BLaER1 (cell line): ENCODE measurements around the gene RPN1.

Experiments
- H3K27ac ChIP-seq: shearing (Covaris generic); formaldehyde crosslinking; 2 replicates; pipeline ENCODE4 v1.8.1; 2022
- H3K27me3 ChIP-seq: shearing (Covaris generic); formaldehyde crosslinking; 2 replicates; pipeline ENCODE4 v1.8.1; 2022
- H3K36me3 ChIP-seq: shearing (Covaris generic); formaldehyde crosslinking; 2 replicates; pipeline ENCODE4 v1.8.1; 2022
- H3K4me1 ChIP-seq: shearing (Covaris generic); formaldehyde crosslinking; 2 replicates; pipeline ENCODE4 v1.8.1; 2022
- H3K4me2 ChIP-seq: shearing (Covaris generic); formaldehyde crosslinking; 2 replicates; pipeline ENCODE4 v1.8.1; 2022
- H3K4me3 ChIP-seq: shearing (Covaris generic); formaldehyde crosslinking; 2 replicates; pipeline ENCODE4 v1.8.1; 2022
- H3K9ac ChIP-seq: shearing (Covaris generic); formaldehyde crosslinking; 2 replicates; pipeline ENCODE4 v1.8.1; 2022
- H3K9me3 ChIP-seq: shearing (Covaris generic); formaldehyde crosslinking; 2 replicates; pipeline ENCODE4 v1.8.1; 2022
- H4K20me1 ChIP-seq: shearing (Covaris generic); formaldehyde crosslinking; 2 replicates; pipeline ENCODE4 v1.8.1; 2022
- Cebpa-rat ChIP-seq: shearing (Covaris generic); IDR thresholded peaks from 2 replicates; pipeline ENCODE4 v1.8.1; 2022

The RPN1 gene

DNA sequence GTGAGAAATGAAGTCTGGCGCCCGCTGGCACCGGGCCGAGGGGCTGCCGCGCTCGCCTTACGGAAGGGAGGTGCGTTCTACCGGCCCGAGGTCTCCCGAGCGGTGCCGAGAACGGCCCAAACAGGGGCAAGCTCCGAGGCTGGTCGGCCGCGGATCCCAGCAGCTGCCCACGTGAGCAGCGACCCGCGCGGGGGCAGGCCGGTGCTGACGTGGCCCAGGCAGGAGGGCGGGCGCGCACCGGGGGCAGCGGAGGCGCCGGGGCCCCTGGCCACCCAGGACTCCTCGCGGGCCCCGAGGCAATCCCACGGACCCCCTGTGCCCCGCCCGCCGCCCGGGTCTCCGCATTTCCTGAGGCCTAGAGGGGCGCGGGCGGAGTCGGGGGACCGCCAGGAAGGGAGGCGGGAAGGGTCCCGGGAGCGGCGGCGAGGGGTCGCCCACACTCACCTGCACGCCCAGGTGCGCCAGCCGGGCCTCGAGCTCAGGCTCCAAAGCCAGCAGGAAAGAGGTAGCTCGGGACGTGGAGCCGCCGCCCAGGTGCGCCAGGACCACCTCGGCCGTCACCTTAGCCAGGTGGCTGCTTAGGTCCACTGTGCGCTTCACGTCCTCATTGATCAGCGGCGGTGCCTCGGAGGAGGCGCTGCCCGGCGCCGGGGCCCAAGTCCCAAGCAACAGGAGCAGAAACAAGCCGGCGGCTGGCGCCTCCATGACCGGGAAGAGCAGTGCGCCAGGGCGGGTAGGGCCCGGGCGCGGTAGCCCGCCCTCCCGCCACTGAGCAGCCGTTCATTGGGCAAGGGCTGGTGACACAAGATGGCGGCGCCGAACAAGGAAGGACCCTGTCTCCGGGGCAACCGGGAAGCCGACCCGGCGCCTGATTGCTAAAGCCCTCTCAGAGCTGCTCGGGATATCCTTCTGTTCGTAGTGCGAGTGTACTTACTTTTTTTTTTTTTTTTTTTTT lies at the start of gene RPN1:
RPN1 (minus strand) TSS at position 723 of the 955 bp plus-strand sequence; CDS start at position 705, 18 bp downstream.
- Histone ChIP-seq H3K9ac (peak within 1 kb of the TSS; percentile 97), H3K4me3 (peak within 1 kb of the TSS; percentile 98), H3K4me2 (peak within 1 kb of the TSS; percentile 87), H3K27me3 (no peaks in the 10 kb centered on the region), H3K27ac (peak within 1 kb of the TSS; percentile 95), H4K20me1 (peaks cover 49% of the 10 kb centered on the region), H3K9me3 (0 out of 2 replicates have a peak, but pooled peaks cover 7% of the 10 kb centered on the region), H3K36me3 (peaks cover 15% of the 10 kb centered on the region; the same call in 1 of the 2 replicates), H3K4me1 (peaks cover 29% of the 10 kb centered on the region)
- TF ChIP-seq Cebpa-rat: no peak

DNA sequence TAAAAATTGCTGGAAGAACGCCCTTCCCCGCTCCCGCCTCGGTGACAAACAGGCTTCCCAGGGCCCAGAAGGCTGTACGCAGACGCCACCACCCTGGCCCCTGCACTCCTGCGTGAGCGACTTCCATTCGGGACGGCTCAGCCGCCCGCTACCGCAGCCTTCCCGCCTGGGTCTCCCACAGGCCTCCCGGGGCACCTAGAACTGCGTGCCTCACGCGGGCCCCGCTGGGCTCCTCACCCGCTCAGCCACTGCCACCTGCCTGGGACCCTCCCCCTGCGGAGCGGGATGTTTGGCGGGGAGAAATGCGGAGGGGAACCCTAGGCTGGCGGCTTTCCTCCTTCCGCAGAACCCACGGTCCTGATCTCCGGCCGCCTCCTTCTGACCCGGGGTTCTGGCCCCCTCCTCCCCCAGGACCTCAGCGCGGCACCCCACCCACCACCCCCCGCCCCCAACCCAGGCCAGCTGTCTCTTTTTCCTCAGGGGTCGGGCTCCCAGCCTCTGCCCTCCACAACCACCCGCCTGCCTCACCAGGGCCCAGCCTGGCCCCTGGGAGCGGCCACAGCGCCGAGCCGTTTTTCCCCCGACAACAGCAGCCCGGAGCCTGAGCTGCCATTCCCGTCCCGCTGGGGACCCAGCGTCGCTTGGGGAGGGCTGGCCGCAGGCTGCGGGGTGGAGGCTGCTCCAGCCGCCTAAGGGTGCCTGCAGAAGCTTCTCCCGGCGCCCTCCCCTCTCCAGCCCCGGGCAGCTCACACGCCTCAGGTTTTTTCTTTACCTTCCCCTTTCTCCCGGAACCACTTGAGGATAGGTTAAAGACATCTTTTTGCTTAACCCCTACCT lies 47.8 kb upstream of the RPN1 start:
- Histone ChIP-seq H3K9ac (peak overlapping the region; percentile 78), H3K4me1 (peaks cover 37% of the 10 kb centered on the region), H3K27ac (peak overlapping the region; percentile 74), H3K36me3 (no peaks in the 10 kb centered on the region), H3K9me3 (no peaks in the 10 kb centered on the region), H3K4me2 (peak overlapping the region; percentile 93), H4K20me1 (no peaks in the 10 kb centered on the region), H3K27me3 (0 out of 2 replicates have a peak, but pooled peaks cover 5% of the 10 kb centered on the region), H3K4me3 (peak overlapping the region; percentile 69)
- no peak for TF ChIP-seq Cebpa-rat

DNA sequence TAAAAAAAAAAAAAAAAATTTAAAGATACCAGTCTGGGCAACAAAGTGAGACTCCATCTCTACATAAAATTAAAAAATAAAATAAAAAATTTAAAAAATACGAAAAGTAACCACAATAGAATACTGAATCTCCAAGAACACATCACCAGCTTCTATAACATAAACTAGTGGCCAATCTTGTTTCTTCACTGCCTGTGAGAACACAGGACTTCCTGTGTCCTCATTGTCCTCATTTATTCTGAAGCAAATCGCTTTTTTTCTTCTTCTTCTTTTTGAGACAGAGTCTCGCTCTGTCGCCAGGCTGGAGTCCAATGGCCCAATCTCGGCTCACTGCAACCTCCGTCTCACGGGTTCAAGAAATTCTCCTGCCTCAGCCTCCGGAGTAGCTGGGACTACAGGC lies 46.7 kb upstream of the RPN1 start:
- Histone ChIP-seq H3K9me3 (no peaks in the 10 kb centered on the region), H3K9ac (no peak overlapping the region), H3K4me3 (no peak overlapping the region), H3K27me3 (0 out of 2 replicates have a peak, but pooled peaks cover 5% of the 10 kb centered on the region), H4K20me1 (no peaks in the 10 kb centered on the region), H3K36me3 (no peaks in the 10 kb centered on the region), H3K4me1 (peaks cover 37% of the 10 kb centered on the region), H3K4me2 (no peak overlapping the region), H3K27ac (no peak overlapping the region)
- TF ChIP-seq Cebpa-rat: no peak

DNA sequence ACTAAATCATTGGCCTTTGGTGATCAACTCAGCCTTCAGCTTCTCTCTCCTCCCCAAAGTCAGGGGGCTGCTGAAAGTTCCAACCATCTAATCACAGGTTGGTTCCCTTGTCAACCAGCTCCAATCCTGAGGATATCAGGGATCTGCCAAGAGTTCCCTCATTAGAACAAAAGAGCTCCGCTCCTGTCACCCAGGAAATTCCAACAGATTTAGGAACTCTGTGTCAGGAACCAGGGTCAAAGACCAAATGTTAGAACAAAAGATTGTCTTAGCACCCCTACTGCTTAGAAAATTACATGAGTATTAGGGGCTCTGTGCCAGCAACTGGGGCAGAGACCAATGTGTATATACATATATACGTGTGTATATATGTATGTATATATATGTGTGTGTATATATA lies 43.1 kb upstream of the RPN1 start:
- no peaks in the 10 kb centered on the region for H3K36me3 ChIP-seq
- H3K4me2 ChIP-seq: no peak overlapping the region
- 0 out of 2 replicates have a peak, but pooled peaks cover 5% of the 10 kb centered on the region for H3K27me3 ChIP-seq
- H3K4me3 ChIP-seq: no peak overlapping the region
- no peaks in the 10 kb centered on the region for H3K9me3 ChIP-seq
- no peak for TF ChIP-seq Cebpa-rat
- no peak overlapping the region for H3K9ac ChIP-seq
- H3K27ac ChIP-seq: no peak overlapping the region
- H3K4me1 ChIP-seq: peaks cover 19% of the 10 kb centered on the region; the same call in 1 of the 2 replicates
- H4K20me1 ChIP-seq: no peaks in the 10 kb centered on the region

DNA sequence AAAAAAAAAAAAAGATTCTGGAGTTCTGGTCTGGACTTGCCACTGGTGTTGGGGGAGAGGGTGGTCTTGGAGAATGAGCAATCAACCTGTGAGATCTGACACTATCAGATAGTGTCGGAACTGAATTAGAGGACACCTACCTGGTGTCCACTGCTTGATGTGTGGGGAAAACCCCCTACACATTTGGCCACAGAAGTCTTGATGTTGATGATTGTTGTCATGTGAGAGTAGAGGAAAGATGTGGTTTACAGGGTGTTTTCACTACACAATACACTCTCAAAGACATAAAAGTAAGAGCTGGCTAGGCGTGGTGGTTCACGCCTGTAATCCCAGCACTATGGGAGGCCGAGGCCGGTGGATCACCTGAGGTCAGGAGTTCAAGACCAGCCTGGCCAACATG lies 38.4 kb upstream of the RPN1 start:
- H3K36me3 ChIP-seq: no peaks in the 10 kb centered on the region
- H3K9me3 ChIP-seq: no peaks in the 10 kb centered on the region
- peaks cover 28% of the 10 kb centered on the region for H3K4me1 ChIP-seq
- H3K27ac ChIP-seq: no peak overlapping the region
- no peaks in the 10 kb centered on the region for H3K27me3 ChIP-seq
- H3K4me2 ChIP-seq: no peak overlapping the region
- TF ChIP-seq Cebpa-rat: no peak
- no peaks in the 10 kb centered on the region for H4K20me1 ChIP-seq
- no peak overlapping the region for H3K9ac ChIP-seq
- no peak overlapping the region for H3K4me3 ChIP-seq

DNA sequence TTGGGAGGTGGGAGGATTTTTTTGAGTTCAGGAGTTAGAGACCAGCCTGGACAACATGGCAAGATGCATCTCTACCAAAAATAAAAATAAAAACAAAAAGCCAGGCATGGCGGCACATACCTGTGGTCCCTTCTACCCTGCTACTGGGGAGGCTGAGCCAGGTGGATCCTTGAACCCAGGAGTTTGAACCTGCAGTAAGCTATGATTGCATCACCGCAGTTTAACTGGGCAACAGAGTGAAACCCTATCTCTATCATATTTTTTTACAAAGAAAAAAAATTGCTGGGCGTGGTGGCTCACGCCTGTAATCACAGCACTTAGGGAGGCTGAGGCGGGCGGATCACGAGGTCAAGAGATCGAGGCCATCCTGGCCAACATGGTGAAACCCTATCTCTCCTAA lies 35.8 kb upstream of the RPN1 start:
- Histone ChIP-seq H4K20me1 (no peaks in the 10 kb centered on the region), H3K4me3 (no peak overlapping the region), H3K9me3 (no peaks in the 10 kb centered on the region), H3K4me1 (peaks cover 42% of the 10 kb centered on the region), H3K36me3 (no peaks in the 10 kb centered on the region), H3K4me2 (peak overlapping the region; percentile 46), H3K9ac (no peak overlapping the region), H3K27ac (no peak overlapping the region), H3K27me3 (no peaks in the 10 kb centered on the region)
- 0 out of 2 replicates have a peak, but pooled peaks have one; percentile 16 for TF ChIP-seq Cebpa-rat

DNA sequence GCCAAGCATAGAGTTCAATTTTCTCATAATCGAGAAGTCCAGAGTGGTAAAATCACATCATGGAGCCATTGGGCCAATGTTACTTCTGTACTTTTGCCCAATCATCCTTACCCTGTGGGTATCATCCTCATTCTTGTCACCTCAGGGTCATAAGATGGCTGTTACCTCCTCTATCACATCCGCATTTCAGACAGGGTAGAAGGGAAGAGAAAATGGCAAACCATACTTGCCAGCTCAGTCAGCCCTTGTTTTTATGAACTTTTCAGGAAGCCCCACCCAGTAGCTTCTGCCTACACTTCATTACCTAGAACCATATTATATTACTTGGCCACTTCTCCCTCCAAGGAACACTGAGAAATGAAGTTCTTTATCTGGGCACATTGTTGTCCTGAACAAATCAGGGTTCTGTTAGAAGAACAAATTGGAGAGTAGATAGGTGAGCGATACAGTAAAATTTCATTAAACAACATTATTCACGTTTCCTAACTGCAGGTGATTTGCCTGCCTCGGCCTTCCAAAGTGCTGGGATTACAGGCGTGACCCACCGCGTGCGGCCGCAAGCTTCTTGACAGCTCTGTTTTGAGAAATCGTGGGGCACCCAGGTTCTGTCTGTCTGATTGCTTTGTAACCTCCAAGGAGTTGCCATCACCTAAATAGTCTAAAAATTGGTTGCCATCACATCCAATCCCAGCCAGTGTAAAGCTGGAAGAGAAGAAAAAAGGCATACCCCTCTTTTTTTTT lies 34.5 kb upstream of the RPN1 start:
- no peak overlapping the region for H3K9ac ChIP-seq
- no peak for TF ChIP-seq Cebpa-rat
- peaks cover 48% of the 10 kb centered on the region for H3K4me1 ChIP-seq
- H3K27me3 ChIP-seq: no peaks in the 10 kb centered on the region
- H3K4me3 ChIP-seq: no peak overlapping the region
- H3K27ac ChIP-seq: no peak overlapping the region
- H3K9me3 ChIP-seq: no peaks in the 10 kb centered on the region
- no peaks in the 10 kb centered on the region for H3K36me3 ChIP-seq
- H4K20me1 ChIP-seq: no peaks in the 10 kb centered on the region
- no peak overlapping the region for H3K4me2 ChIP-seq

DNA sequence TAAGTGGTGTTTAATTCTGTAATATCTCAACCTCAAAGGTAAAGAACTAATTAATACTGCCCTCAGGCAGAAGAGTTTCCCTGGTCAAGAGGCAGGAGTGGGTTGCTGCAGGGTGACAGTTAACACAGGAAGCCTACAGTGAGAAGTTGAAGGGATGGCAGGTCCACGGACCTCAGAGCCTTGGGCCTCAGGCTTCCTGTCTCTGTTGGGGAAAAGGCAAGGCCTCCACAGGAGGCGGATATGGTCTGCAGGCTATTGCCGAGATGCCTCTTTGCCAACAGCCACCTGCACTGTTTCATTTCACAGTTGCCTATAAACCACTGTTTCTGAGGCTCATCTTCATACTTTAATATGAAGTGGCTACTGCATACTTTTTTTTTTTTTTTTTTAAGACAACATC lies 33.3 kb upstream of the RPN1 start:
- H3K27ac ChIP-seq: 0 out of 2 replicates have a peak overlapping the region, but pooled peaks have one; percentile 3
- H3K9me3 ChIP-seq: no peaks in the 10 kb centered on the region
- no peaks in the 10 kb centered on the region for H3K36me3 ChIP-seq
- TF ChIP-seq Cebpa-rat: no peak
- no peak overlapping the region for H3K4me3 ChIP-seq
- peaks cover 53% of the 10 kb centered on the region for H3K4me1 ChIP-seq
- no peaks in the 10 kb centered on the region for H4K20me1 ChIP-seq
- H3K9ac ChIP-seq: no peak overlapping the region
- H3K27me3 ChIP-seq: no peaks in the 10 kb centered on the region
- H3K4me2 ChIP-seq: peak overlapping the region; percentile 21

DNA sequence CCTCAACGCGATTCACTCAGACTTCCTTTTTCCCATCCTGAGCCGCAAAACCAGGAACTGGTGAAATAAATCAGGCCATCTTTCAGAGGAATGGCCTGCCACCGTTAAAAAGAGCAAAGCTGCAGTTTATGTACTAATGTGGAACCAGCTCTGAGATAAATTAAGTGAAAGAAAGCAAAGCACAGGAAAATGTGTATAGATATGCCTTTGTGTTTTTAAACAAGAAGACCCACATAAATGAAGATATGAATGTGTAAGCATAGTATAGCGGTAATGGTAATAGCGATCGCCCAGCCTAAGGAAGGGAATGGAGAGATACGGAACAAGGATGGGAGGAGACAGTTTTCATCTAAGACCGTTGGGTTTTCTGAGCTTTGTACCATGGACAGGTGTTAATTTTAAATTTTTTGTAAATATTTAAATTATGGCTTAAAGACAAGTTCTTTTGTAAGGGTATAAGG lies 30.8 kb upstream of the RPN1 start:
- Histone ChIP-seq H3K27me3 (no peaks in the 10 kb centered on the region), H3K36me3 (no peaks in the 10 kb centered on the region), H3K27ac (peak overlapping the region; percentile 98), H3K9me3 (no peaks in the 10 kb centered on the region), H3K9ac (peak overlapping the region; percentile 94), H3K4me2 (peak overlapping the region; percentile 90), H4K20me1 (no peaks in the 10 kb centered on the region), H3K4me1 (peaks cover 39% of the 10 kb centered on the region), H3K4me3 (peak overlapping the region; percentile 74)
- no peak for TF ChIP-seq Cebpa-rat
